Uterus (tissue), 2 donors: ENCODE results near the gene C17orf113.

Experiments used
- CTCF ChIP-seq, 4 experiments: fragments of 200-600 bp in 2 of 4; fragments of 450-650 bp in 2 of 4; sonication (generic) in 2 of 4; IDR thresholded peaks; one replicate each; pipeline ENCODE4 v1.5.1; 2016 to 2019; ENCODE audit warnings: antibody characterized with exemption in 4 of 4, mild to moderate bottlenecking in 2 of 4, moderate library complexity in 1 of 4
- POLR2A ChIP-seq, 2 donors: fragments of 450-650 bp; IDR thresholded peaks; one replicate each; pipeline ENCODE4 v1.6.1; 2016; ENCODE audit warnings: antibody characterized with exemption in 2 of 2, mild to moderate bottlenecking in 1 of 2, moderate library complexity in 1 of 2

- no peak for TF ChIP-seq CTCF (IDR thresholded peaks at IDR 0.05)
- TF ChIP-seq POLR2A (IDR thresholded peaks at IDR 0.05), result no peak
Observed at GRCh38 chr17:42017866-42018200, 32.6 kb downstream of the C17orf113 start.
